A172 (cell line): ENCODE data around the gene NACC1. TPM values are rescaled to one million over a fixed set of nuclear protein-coding genes. Genes with fewer than 3 reads are reported as not detected.
"Not testable (repeated sequence)": the region's sequence is repeated elsewhere in the genome, so short reads cannot be mapped to it uniquely, and the experiment has no call there.

Experiments
- DNase-seq: peaks from one replicate; pipeline ENCODE4 v3.0.0-alpha.2; 2015; ENCODE audit warnings: low spot score
- total RNA-seq: library from RNA; depleted of rRNA; stranded (reverse); fragments of >200 nt; shearing (Covaris generic); gene quantifications from 2 replicates; pipeline ENCODE4 v1.2.3, GENCODE V29; 2014

NACC1 gene
- total RNA-seq, 1 experiment from 2014 or later: 101 TPM

- peak; percentile 94 for DNase-seq
These were observed 46.5 kb downstream of the NACC1 start for GRCh38 chr19:13164343-13165161.

GRCh38 chr19:13165162-13165997, 47.3 kb downstream of the NACC1 start:
- no peak for DNase-seq

GRCh38 chr19:13166151-13166550, 48.1 kb downstream of the NACC1 start:
- not testable (repeated sequence) for DNase-seq

- peak; percentile 95 for DNase-seq
These were observed 51.7 kb downstream of the NACC1 start for GRCh38 chr19:13169769-13170168.

DNA sequence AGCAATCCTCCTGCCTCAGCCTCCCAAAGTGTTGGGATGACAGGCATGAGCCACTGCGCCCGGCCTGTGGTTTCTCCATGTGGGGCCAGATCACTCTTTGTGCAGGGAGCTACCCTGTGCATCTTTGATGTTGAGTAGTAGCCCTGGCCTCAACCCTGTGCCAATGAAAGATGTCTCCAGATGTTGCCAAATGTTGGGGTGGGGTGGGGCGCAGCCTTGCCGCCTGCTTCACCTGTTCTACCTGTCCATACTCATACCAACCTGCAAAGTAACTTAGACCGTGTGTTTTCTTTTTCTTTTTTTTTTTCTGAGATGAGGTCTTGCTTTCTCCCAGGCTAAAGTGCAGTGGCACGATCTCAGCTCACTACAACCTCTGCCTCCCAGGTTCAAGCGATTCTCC, 53.1 kb downstream of the NACC1 start:
- DNase-seq: no peak

GRCh38 chr19:13172346-13173138, 54.5 kb downstream of the NACC1 start:
- DNase-seq: peak; percentile 97

DNA sequence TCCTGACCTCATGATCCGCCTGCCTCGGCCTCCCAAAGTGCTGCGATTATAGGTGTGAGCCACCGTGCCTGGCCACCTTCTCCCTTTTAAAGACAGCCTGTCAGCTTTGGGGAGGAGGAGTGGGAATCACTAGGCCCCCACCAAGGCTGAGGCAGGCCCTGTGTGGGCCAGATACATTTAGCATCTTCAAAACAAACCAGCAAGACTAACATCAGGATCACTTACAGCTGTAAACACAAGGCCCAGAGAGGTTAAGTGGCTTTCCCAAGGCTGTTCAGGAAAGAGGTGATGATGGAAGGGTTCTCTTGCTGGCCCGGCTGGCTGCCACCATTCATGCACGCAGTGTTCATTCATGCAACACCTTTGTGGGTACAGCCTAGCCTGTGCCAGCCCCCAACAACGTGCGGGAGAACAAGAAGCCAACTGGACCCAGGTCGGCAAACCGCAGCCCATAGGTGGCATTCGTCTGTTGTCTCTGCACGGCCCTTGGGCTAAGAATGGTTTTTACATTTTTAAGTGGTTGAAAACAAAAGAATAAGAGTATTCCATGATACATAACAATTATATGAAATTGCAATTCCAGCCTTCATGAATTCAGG, 55.2 kb downstream of the NACC1 start:
- no peak for DNase-seq

GRCh38 chr19:13176345-13176744, 58.3 kb downstream of the NACC1 start:
- DNase-seq: no peak

GRCh38 chr19:13177584-13177983, 59.5 kb downstream of the NACC1 start:
- not testable (repeated sequence) for DNase-seq

DNA sequence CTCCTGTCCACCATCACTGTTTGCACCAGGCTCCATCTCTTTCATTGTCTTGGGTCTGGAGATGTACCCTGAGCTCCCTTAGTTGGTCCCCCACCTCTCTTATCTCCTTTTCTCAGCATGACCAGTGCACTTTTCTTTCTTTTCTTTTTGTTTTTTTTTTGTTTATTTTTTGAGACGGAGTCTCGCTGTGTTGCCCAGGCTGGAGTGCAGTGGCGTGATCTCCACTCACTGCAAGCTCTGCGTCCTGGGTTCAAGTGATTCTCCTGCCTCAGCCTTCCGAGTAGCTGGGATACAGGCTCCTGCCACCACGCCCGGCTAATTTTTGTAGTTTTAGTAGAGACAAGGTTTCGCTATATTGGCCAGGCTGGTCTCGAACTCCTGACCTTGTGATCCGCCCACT, 60.2 kb downstream of the NACC1 start:
- not testable (repeated sequence) for DNase-seq

DNA sequence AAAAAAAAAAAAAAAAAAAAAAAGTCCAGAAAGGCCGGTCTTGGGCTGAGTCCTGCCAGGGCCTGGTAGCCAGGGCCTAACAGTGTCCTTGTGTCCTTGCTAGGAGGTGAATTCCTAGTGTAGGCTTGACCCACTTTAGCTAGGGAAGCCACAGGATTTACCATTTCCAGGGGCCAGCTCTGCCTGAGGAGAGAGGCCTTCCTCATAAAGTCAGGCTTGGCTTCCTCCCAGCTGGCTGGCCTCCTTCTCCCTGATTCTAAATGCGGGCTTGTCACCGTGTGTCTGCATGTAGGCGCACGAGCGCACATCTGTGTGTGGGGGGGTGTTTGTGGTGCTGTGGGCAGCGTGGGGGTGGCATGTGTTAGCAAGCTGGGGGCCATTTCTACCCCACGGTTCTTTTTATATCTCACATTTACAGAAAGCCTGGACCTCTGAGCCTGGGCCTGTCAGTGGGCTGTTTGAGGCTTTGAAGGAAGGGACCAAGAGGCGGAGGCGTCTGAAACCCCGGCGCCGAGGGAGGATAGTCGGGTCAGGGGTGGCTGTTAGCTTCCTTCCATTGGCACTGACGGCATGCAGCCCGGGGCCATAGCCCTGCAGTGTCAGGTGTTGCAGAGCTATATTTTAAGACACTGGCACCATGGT, 63.8 kb downstream of the NACC1 start:
- DNase-seq: peak; percentile 70

- not testable (repeated sequence) for DNase-seq
These were observed 66.9 kb downstream of the NACC1 start for GRCh38 chr19:13184926-13185325.

- DNase-seq: not testable (repeated sequence)
These were observed 67.9 kb downstream of the NACC1 start for GRCh38 chr19:13185763-13186657.

- not testable (repeated sequence) for DNase-seq
These were observed 68.6 kb downstream of the NACC1 start for GRCh38 chr19:13186688-13187087.

DNA sequence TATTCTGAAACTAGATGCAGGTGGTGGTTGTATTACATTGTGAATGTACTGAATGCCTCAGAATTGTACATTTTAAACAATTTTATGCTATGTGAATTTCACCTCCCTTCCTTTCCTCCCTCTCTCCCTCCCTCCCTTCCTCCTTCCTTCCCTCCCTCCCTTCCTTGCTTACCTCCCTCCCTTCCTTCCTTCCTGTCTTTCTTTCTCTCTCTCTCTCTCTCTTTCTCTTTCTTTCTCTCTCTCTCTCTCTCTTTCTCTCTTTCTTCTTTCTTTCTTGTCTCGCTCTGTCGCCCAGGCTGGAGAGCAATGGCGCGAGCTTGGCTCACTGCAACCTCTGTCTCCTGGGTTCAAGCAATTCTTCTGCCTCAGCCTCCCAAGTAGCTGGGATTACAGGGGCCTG, 69.4 kb downstream of the NACC1 start:
- DNase-seq: no peak

GRCh38 chr19:13189600-13189999, 71.5 kb downstream of the NACC1 start:
- no peak for DNase-seq
